Keratinocyte (primary cell): ENCODE data around the gene TNFRSF19. TPM values are rescaled to one million over a fixed set of nuclear protein-coding genes. Genes with fewer than 3 reads are reported as not detected.

ENCODE experiments used
- DNase-seq: peaks from one replicate; pipeline ENCODE4 v3.0.0-alpha.2; 2011; ENCODE audit warnings: low read depth, missing footprints, low spot score
- FAIRE-seq: peaks from 2 replicates; lab custom pipeline; 2011; peaks lifted over from hg19 to GRCh38; lab: Jason Lieb, UNC
- H2AFZ ChIP-seq: 2 replicates; pipeline ENCODE4 v1.6.0; 2012; ENCODE audit warnings: low read length, control low read depth, inconsistent platforms; ENCODE audit not compliant: control insufficient read depth
- H3K27ac ChIP-seq: 2 replicates; pipeline ENCODE4 v1.5.1; 2011; ENCODE audit warnings: low read length; ENCODE audit not compliant: control insufficient read depth, insufficient read depth
- H3K27me3 ChIP-seq: 3 replicates; pipeline ENCODE4 v1.6.0; 2011; ENCODE audit warnings: low read length; ENCODE audit not compliant: control insufficient read depth, insufficient read depth; ENCODE audit errors: extremely low read depth
- H3K36me3 ChIP-seq, 2 experiments: 2 replicates in 1 of 2; 3 replicates in 1 of 2; pipeline ENCODE4 v1.5.1; 2011; ENCODE audit warnings: low read length in 2 of 2, mild to moderate bottlenecking in 1 of 2; ENCODE audit not compliant: control insufficient read depth in 2 of 2, insufficient read depth in 2 of 2; ENCODE audit errors: extremely low read depth in 1 of 2
- H3K4me1 ChIP-seq: 3 replicates; pipeline ENCODE4 v1.5.1; 2011; ENCODE audit warnings: low read length; ENCODE audit not compliant: control insufficient read depth, insufficient read depth; ENCODE audit errors: extremely low read depth
- H3K4me2 ChIP-seq: 3 replicates; pipeline ENCODE4 v1.6.0; 2011; ENCODE audit warnings: low read depth, low read length; ENCODE audit not compliant: control insufficient read depth, insufficient read depth; ENCODE audit errors: extremely low read depth
- H3K4me3 ChIP-seq, 3 experiments: fragments of 200-600 bp in 1 of 3; sonication (generic) in 1 of 3; 2 replicates in 2 of 3; 3 replicates in 1 of 3; pipeline ENCODE4 v1.5.1; 2011 to 2016; ENCODE audit warnings: low read length in 3 of 3, mild to moderate bottlenecking in 3 of 3, control low read depth in 2 of 3, inconsistent platforms in 1 of 3, low read depth in 1 of 3, mixed read lengths in 1 of 3, mixed run types in 1 of 3, moderate library complexity in 1 of 3; ENCODE audit not compliant: control insufficient read depth in 2 of 3, insufficient read depth in 2 of 3; ENCODE audit errors: extremely low read depth in 1 of 3
- H3K79me2 ChIP-seq: 2 replicates; pipeline ENCODE4 v1.6.0; 2012; ENCODE audit warnings: low read length; ENCODE audit not compliant: control insufficient read depth, insufficient read depth
- H3K9ac ChIP-seq: 3 replicates; pipeline ENCODE4 v1.6.0; 2011; ENCODE audit warnings: low read length; ENCODE audit not compliant: control insufficient read depth, insufficient read depth; ENCODE audit errors: extremely low read depth
- H3K9me1 ChIP-seq: 3 replicates; pipeline ENCODE4 v1.6.0; 2011; ENCODE audit warnings: low read length; ENCODE audit not compliant: control insufficient read depth, insufficient read depth; ENCODE audit errors: extremely low read depth
- H3K9me3 ChIP-seq: 2 replicates; pipeline ENCODE4 v1.5.1; 2012; ENCODE audit warnings: low read depth, low read length; ENCODE audit not compliant: control insufficient read depth
- H4K20me1 ChIP-seq: 3 replicates; pipeline ENCODE4 v1.6.0; 2011; ENCODE audit warnings: low read length; ENCODE audit not compliant: control insufficient read depth, insufficient read depth; ENCODE audit errors: extremely low read depth
- CTCF ChIP-seq, 3 experiments: IDR thresholded peaks in 1 of 3; conservative IDR thresholded peaks in 1 of 3; optimal IDR thresholded peaks in 1 of 3; 2 replicates in 2 of 3; 3 replicates in 1 of 3; pipeline versions ENCODE3 to v1.5.1; 2011; ENCODE audit warnings: low read length in 3 of 3, mild to moderate bottlenecking in 3 of 3, moderate library complexity in 2 of 3, control low read depth in 1 of 3, inconsistent platforms in 1 of 3; ENCODE audit not compliant: insufficient read depth in 2 of 3; ENCODE audit errors: extremely low read depth in 1 of 3
- EZH2 ChIP-seq: IDR thresholded peaks from one replicate; pipeline ENCODE4 v1.6.1; 2012; ENCODE audit warnings: inconsistent platforms, mild to moderate bottlenecking, low read length, moderate library complexity
- dilution Hi-C: fragments of 300-500 bp; cut with MboI; formaldehyde crosslinking; loops from one replicate; pipeline ENCODE4 v1.7.0; 2020; ENCODE audit warnings: low sequenced_read_pairs; ENCODE audit not compliant: extremely low pct_ligation_motif_present
- polyA plus RNA-seq, 5 experiments: library from polyadenylated mRNA; depleted of rRNA in 3 of 5; stranded (reverse) in 3 of 5; stranded (forward) in 1 of 5; unstranded in 1 of 5; fragments of >200 nt; gene quantifications; 1 replicate in 1 of 5; 2 replicates in 3 of 5; 3 replicates in 1 of 5; pipeline versions ENCODE4 v1.2.1 to v1.2.3, GENCODE V29; 2011 to 2012; ENCODE audit warnings: missing spikeins in 2 of 5, low read depth in 1 of 5, low replicate concordance in 1 of 5

Gene TNFRSF19
- polyA plus RNA-seq, 1 donor (not counting 4 experiments of a cell fraction or from before 2014, with no cell fraction given): 1.8 TPM

DNA sequence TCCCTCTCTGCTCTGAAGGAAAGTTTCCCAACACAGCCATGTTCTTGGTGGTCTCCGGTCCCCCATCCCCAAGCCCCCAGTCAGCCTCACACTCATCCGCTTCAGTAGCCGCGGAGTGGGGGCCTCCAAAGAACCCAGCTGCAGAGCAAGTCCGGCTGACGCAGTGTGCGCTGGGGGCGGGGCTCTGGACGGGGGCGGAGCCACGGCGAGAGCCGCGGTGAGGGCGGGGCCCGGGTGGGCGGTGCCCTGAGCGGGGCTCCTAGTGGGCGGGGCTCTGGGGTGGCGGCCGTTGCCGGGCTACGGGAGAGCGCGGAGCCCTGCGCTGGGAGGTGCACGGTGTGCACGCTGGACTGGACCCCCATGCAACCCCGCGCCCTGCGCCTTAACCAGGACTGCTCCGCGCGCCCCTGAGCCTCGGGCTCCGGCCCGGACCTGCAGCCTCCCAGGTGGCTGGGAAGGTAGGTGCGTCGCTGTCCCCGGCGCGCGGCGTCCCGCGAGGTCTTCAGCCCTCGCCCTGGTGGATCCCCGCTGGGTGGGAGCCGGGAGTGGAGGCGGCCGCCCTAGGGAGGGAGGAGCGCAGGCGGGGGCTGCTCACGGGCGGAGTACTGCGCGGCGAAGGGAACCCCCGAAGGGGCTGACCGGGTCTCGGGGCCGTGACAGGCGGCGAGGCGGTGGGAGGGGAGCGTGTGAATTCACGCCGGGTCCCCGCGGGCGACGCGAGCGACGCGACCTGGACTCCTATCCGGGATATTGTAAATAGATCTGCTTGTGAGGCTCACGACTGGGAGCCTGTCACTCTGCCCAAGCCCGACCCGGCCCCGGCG lies 9.1 kb downstream of the TNFRSF19 start:
- no peaks in the 10 kb centered on the region for H3K9me3 ChIP-seq
- no peaks in the 10 kb centered on the region for H3K27me3 ChIP-seq
- peak overlapping the region; percentile 64 for H3K27ac ChIP-seq
- H2AFZ ChIP-seq: peak overlapping the region; percentile 97
- H3K9ac ChIP-seq: peak overlapping the region; percentile 79
- dilution Hi-C loops: no loop called here
- H3K4me3 ChIP-seq: peak overlapping the region; percentile 67 to 85 (median 75)
- no peaks in the 10 kb centered on the region for H3K9me1 ChIP-seq
- FAIRE-seq (no peak), DNase-seq (no peak)
- no peak for TF ChIP-seq CTCF (optimal IDR thresholded peaks at IDR 0.05 in 1 of 3, IDR thresholded peaks at IDR 0.05 in 1 of 3, conservative IDR thresholded peaks at IDR 0.05 in 1 of 3; ENCODE audit: extremely low read depth in 1 of 3, insufficient read depth in 2 of 3, low read length in 3 of 3)
- TF ChIP-seq EZH2: no peak
- H3K36me3 ChIP-seq: no peaks in the 10 kb centered on the region
- H3K79me2 ChIP-seq: no peaks in the 10 kb centered on the region
- H3K4me1 ChIP-seq: peaks cover 7% of the 10 kb centered on the region
- no peaks in the 10 kb centered on the region for H4K20me1 ChIP-seq
- peak overlapping the region; percentile 88 for H3K4me2 ChIP-seq

GRCh38 chr13:23579896-23580683 lies 9.9 kb downstream of the TNFRSF19 start:
- Histone ChIP-seq H3K4me2 (peak overlapping the region; percentile 88), H3K27me3 (no peaks in the 10 kb centered on the region), H3K4me1 (peaks cover 7% of the 10 kb centered on the region), H3K36me3 (no peaks in the 10 kb centered on the region), H3K27ac (no peak overlapping the region), H2AFZ (peak overlapping the region; percentile 90), H3K9me3 (no peaks in the 10 kb centered on the region), H3K79me2 (no peaks in the 10 kb centered on the region), H3K4me3 (peak overlapping the region; percentile 67 to 85 (median 75)), H3K9me1 (no peaks in the 10 kb centered on the region), H3K9ac (peak overlapping the region; percentile 69), H4K20me1 (no peaks in the 10 kb centered on the region)
- dilution Hi-C loops: no loop called here
- FAIRE-seq: peak; percentile 76
- DNase-seq: no peak
- TF ChIP-seq EZH2 (no peak), CTCF (optimal IDR thresholded peaks at IDR 0.05 in 1 of 3, IDR thresholded peaks at IDR 0.05 in 1 of 3, conservative IDR thresholded peaks at IDR 0.05 in 1 of 3; ENCODE audit: extremely low read depth in 1 of 3, insufficient read depth in 2 of 3, low read length in 3 of 3) (no peak)
